Neural cell (in vitro differentiated cells): ENCODE measurements around the gene LRPPRC. TPM values are rescaled to one million over a fixed set of nuclear protein-coding genes. Genes with fewer than 3 reads are reported as not detected.

Experiments
- H2AFZ ChIP-seq: fragments of 200-600, 300-800 bp; sonication (generic), shearing (Covaris generic); 2 replicates; pipeline ENCODE4 v1.6.0; 2014; ENCODE audit warnings: low read depth, mild to moderate bottlenecking, antibody characterized with exemption, low read length, moderate library complexity
- H3F3A ChIP-seq: fragments of 200-600 bp; shearing (Covaris generic); 2 replicates; pipeline ENCODE4 v1.6.1; 2016; ENCODE audit warnings: mild to moderate bottlenecking, moderate library complexity, mixed read lengths, antibody characterized with exemption, low read length; ENCODE audit not compliant: insufficient read depth, poor library complexity, severe bottlenecking
- H3K27ac ChIP-seq: fragments of 200-600, 300-800 bp; sonication (generic), shearing (Covaris generic); 2 replicates; pipeline ENCODE4 v1.5.1; 2014; ENCODE audit warnings: mild to moderate bottlenecking, low read length, moderate library complexity
- H3K27me3 ChIP-seq: fragments of 300-800, 200-600 bp; sonication (generic), shearing (Covaris generic); 2 replicates; pipeline ENCODE4 v1.6.0; 2014; ENCODE audit warnings: mild to moderate bottlenecking, low read depth, low read length, moderate library complexity; ENCODE audit not compliant: insufficient read depth
- H3K36me3 ChIP-seq: fragments of 300-800, 200-600 bp; sonication (generic), shearing (Covaris generic); 2 replicates; pipeline ENCODE4 v1.5.1; 2014; ENCODE audit warnings: mild to moderate bottlenecking, antibody characterized with exemption, low read length, moderate library complexity; ENCODE audit not compliant: insufficient read depth
- H3K4me2 ChIP-seq: fragments of 300-800, 200-600 bp; sonication (generic), shearing (Covaris generic); 2 replicates; pipeline ENCODE4 v1.6.0; 2014; ENCODE audit warnings: mild to moderate bottlenecking, low read length
- H3K4me3 ChIP-seq: fragments of 300-800, 200-600 bp; sonication (generic), shearing (Covaris generic); 2 replicates; pipeline ENCODE4 v1.5.1; 2014; ENCODE audit warnings: mild to moderate bottlenecking, low read length, moderate library complexity
- H3K79me2 ChIP-seq: fragments of 200-600 bp; shearing (Covaris generic); replicated peaks from 2 replicates; pipeline ENCODE4 v1.6.0; 2014; ENCODE audit warnings: mild to moderate bottlenecking, low read length, moderate library complexity; ENCODE audit not compliant: insufficient read depth
- H3K9ac ChIP-seq: fragments of 300-800, 200-600 bp; sonication (generic), shearing (Covaris generic); 2 replicates; pipeline ENCODE4 v1.6.1; 2016; ENCODE audit warnings: mild to moderate bottlenecking, low read length, mixed read lengths
- H3K9me2 ChIP-seq: fragments of 200-600 bp; shearing (Covaris generic); 2 replicates; pipeline ENCODE4 v1.6.1; 2016; ENCODE audit warnings: mild to moderate bottlenecking, low read length, mixed read lengths; ENCODE audit not compliant: insufficient read depth
- H3K9me3 ChIP-seq: fragments of 200-600, 300-800 bp; sonication (generic), shearing (Covaris generic); 2 replicates; pipeline ENCODE4 v1.6.1; 2016; ENCODE audit warnings: mild to moderate bottlenecking, mixed run types, low read length, moderate library complexity, mixed read lengths
- H4K20me1 ChIP-seq: fragments of 200-600 bp; shearing (Covaris generic); 2 replicates; pipeline ENCODE4 v1.6.1; 2016; ENCODE audit warnings: mild to moderate bottlenecking, mixed run types; ENCODE audit not compliant: insufficient read depth
- CTCF ChIP-seq: fragments of 450-650 bp; IDR thresholded peaks from 2 replicates; pipeline ENCODE4 v1.5.1; 2014; ENCODE audit warnings: antibody characterized with exemption, mild to moderate bottlenecking, moderate library complexity; ENCODE audit not compliant: poor library complexity, severe bottlenecking
- EP300 ChIP-seq: fragments of 450-650 bp; conservative IDR thresholded peaks from 2 replicates; pipeline ENCODE4 v1.6.1; 2014; ENCODE audit warnings: antibody characterized with exemption, mild to moderate bottlenecking, moderate library complexity; ENCODE audit not compliant: poor library complexity, severe bottlenecking
- EZH2 ChIP-seq: fragments of 200-600, 300-800 bp; shearing (Covaris generic), sonication (generic); IDR thresholded peaks from 2 replicates; pipeline ENCODE4 v1.6.1; 2014; ENCODE audit warnings: antibody characterized with exemption, low read length, borderline replicate concordance, mild to moderate bottlenecking; ENCODE audit not compliant: insufficient read depth, poor library complexity, severe bottlenecking
- MXI1 ChIP-seq: fragments of 450-650 bp; conservative IDR thresholded peaks from 2 replicates; pipeline ENCODE4 v1.6.1; 2014; ENCODE audit warnings: antibody characterized with exemption, mild to moderate bottlenecking; ENCODE audit not compliant: poor library complexity, severe bottlenecking
- POLR2AphosphoS5 ChIP-seq: IDR thresholded peaks from 2 replicates; pipeline ENCODE4 v1.6.1; 2012
- RAD21 ChIP-seq: fragments of 450-650 bp; conservative IDR thresholded peaks from 2 replicates; pipeline ENCODE4 v1.6.1; 2014; ENCODE audit warnings: antibody characterized with exemption, mild to moderate bottlenecking, moderate library complexity
- REST ChIP-seq: IDR thresholded peaks from 2 replicates; pipeline ENCODE4 v1.6.1; 2012; ENCODE audit warnings: borderline replicate concordance
- SMC3 ChIP-seq: fragments of 450-650 bp; conservative IDR thresholded peaks from 2 replicates; pipeline ENCODE4 v1.6.1; 2014; ENCODE audit warnings: antibody characterized with exemption, mild to moderate bottlenecking, moderate library complexity; ENCODE audit not compliant: poor library complexity
- TAF1 ChIP-seq: IDR thresholded peaks from 2 replicates; pipeline ENCODE4 v1.6.1; 2012; ENCODE audit warnings: low read depth
- polyA plus RNA-seq: library from polyadenylated mRNA; depleted of rRNA; stranded (reverse); fragments of >200 nt; gene quantifications from 2 replicates; pipeline ENCODE4 v1.2.3, GENCODE V29; 2014

Gene LRPPRC
- polyA plus RNA-seq, 1 donor from 2014 or later, result 63.1 TPM

GRCh38 chr2:44009136-44009735, 13.4 kb upstream of the LRPPRC start:
- Histone ChIP-seq H3K9ac (no peak overlapping the region), H3K79me2 (no peaks in the 10 kb centered on the region), H4K20me1 (no peaks in the 10 kb centered on the region), H3F3A (no peaks in the 10 kb centered on the region), H3K4me3 (no peak overlapping the region), H3K9me2 (no peaks in the 10 kb centered on the region), H3K4me2 (no peak overlapping the region), H2AFZ (no peak overlapping the region), H3K27me3 (no peaks in the 10 kb centered on the region), H3K36me3 (no peaks in the 10 kb centered on the region), H3K9me3 (no peaks in the 10 kb centered on the region), H3K27ac (no peak overlapping the region)
- TF ChIP-seq RAD21, result no peak
- TF ChIP-seq SMC3, result no peak
- TF ChIP-seq CTCF, result no peak
- TF ChIP-seq REST, result no peak
- no peak for TF ChIP-seq MXI1
- TF ChIP-seq EP300, result no peak
- TF ChIP-seq EZH2, result no peak
- TF ChIP-seq POLR2AphosphoS5, result no peak
- no peak for TF ChIP-seq TAF1

GRCh38 chr2:44005846-44006245, 10.1 kb upstream of the LRPPRC start:
- no peak for TF ChIP-seq REST
- no peak for TF ChIP-seq RAD21
- no peak for TF ChIP-seq CTCF
- no peak for TF ChIP-seq MXI1
- no peak for TF ChIP-seq TAF1
- no peak for TF ChIP-seq EZH2
- no peak for TF ChIP-seq POLR2AphosphoS5
- no peak for TF ChIP-seq EP300
- TF ChIP-seq SMC3, result no peak
- H3F3A ChIP-seq, result no peaks in the 10 kb centered on the region
- H3K27ac ChIP-seq, result no peak overlapping the region
- no peak overlapping the region for H2AFZ ChIP-seq
- H3K9me3 ChIP-seq, result no peaks in the 10 kb centered on the region
- no peaks in the 10 kb centered on the region for H3K36me3 ChIP-seq
- no peaks in the 10 kb centered on the region for H3K27me3 ChIP-seq
- H3K4me3 ChIP-seq, result no peak overlapping the region
- no peak overlapping the region for H3K9ac ChIP-seq
- no peak overlapping the region for H3K4me2 ChIP-seq
- H3K9me2 ChIP-seq, result no peaks in the 10 kb centered on the region
- no peaks in the 10 kb centered on the region for H3K79me2 ChIP-seq
- no peaks in the 10 kb centered on the region for H4K20me1 ChIP-seq
